BLaER1 treated with 17β-estradiol and CSF1 and Interleukin-3, amounts not matched to agents 10 nM and 100 nM (cell line): Measurements from ENCODE around the gene MGRN1.
A peak's percentile ranks its signal among the peaks of the same experiment; 100 is the strongest.

Experiments used
- H3K27ac ChIP-seq, 11 experiments: shearing (Covaris generic); formaldehyde crosslinking; 2 replicates each; pipeline ENCODE4 v1.8.1; 2022
- H3K27me3 ChIP-seq, 11 experiments: shearing (Covaris generic); formaldehyde crosslinking; 2 replicates each; pipeline ENCODE4 v1.8.1; 2022
- H3K36me3 ChIP-seq, 11 experiments: shearing (Covaris generic); formaldehyde crosslinking; 2 replicates each; pipeline ENCODE4 v1.8.1; 2022
- H3K4me1 ChIP-seq, 10 experiments: shearing (Covaris generic); formaldehyde crosslinking; 2 replicates each; pipeline ENCODE4 v1.8.1; 2022
- H3K4me2 ChIP-seq, 11 experiments: shearing (Covaris generic); formaldehyde crosslinking; 2 replicates each; pipeline ENCODE4 v1.8.1; 2022
- H3K4me3 ChIP-seq, 10 experiments: shearing (Covaris generic); formaldehyde crosslinking; 2 replicates each; pipeline ENCODE4 v1.8.1; 2022
- H3K9ac ChIP-seq, 11 experiments: shearing (Covaris generic); formaldehyde crosslinking; 2 replicates each; pipeline ENCODE4 v1.8.1; 2022
- H3K9me3 ChIP-seq, 11 experiments: shearing (Covaris generic); formaldehyde crosslinking; replicated peaks in 1 of 11; 2 replicates each; pipeline ENCODE4 v1.8.1; 2022
- H4K20me1 ChIP-seq, 11 experiments: shearing (Covaris generic); formaldehyde crosslinking; 2 replicates each; pipeline ENCODE4 v1.8.1; 2022
- Cebpa-rat ChIP-seq, 11 experiments: shearing (Covaris generic); IDR thresholded peaks; 2 replicates each; pipeline ENCODE4 v1.8.1; 2022

The MGRN1 gene

GRCh38 chr16:4693956-4694641 is 69.5 kb downstream of the MGRN1 start:
- peaks cover 33 to 57% (median 44%) of the 10 kb centered on the region in 11 experiments for H3K36me3 ChIP-seq
- H3K9ac ChIP-seq: peak overlapping the region; percentile 86 to 93 (median 88)
- no peak for TF ChIP-seq Cebpa-rat (IDR thresholded peaks at IDR 0.05)
- H3K27me3 ChIP-seq: no peaks in the 10 kb centered on the region
- no peaks in the 10 kb centered on the region for H3K9me3 ChIP-seq
- H3K27ac ChIP-seq: peak overlapping the region; percentile 43 to 91 (median 84); a peak in 21 of 22 replicates
- peaks cover 27 to 84% (median 49%) of the 10 kb centered on the region in 11 experiments; a peak in 21 of 22 replicates for H4K20me1 ChIP-seq
- peak overlapping the region; percentile 75 to 97 (median 89) for H3K4me2 ChIP-seq
- H3K4me1 ChIP-seq: peaks cover 49 to 63% (median 57%) of the 10 kb centered on the region in 10 experiments
- peak overlapping the region; percentile 83 to 99 (median 94) for H3K4me3 ChIP-seq

GRCh38 chr16:4694642-4695451 is 70.2 kb downstream of the MGRN1 start:
- peak overlapping the region in 4 of 11 experiments; percentile 8 to 44 (median 22); a peak in 3 of 22 replicates for H3K27ac ChIP-seq
- no peak for TF ChIP-seq Cebpa-rat (IDR thresholded peaks at IDR 0.05)

GRCh38 chr16:4695473-4696171 is 71.0 kb downstream of the MGRN1 start:
- Histone ChIP-seq H3K4me1 (peaks cover 34 to 48% (median 42%) of the 10 kb centered on the region in 10 experiments), H3K27me3 (no peaks in the 10 kb centered on the region), H3K36me3 (peaks cover 46 to 60% (median 57%) of the 10 kb centered on the region in 11 experiments), H3K4me3 (peak overlapping the region in 6 of 10 experiments; percentile 86 to 99 (median 96); a peak in 6 of 20 replicates), H3K9ac (peak overlapping the region in 8 of 11 experiments; percentile 86 to 93 (median 90); a peak in 15 of 22 replicates), H4K20me1 (peaks cover 13 to 77% (median 39%) of the 10 kb centered on the region in 11 experiments; a peak in 21 of 22 replicates), H3K4me2 (peak overlapping the region; percentile 75 to 97 (median 89); a peak in 20 of 22 replicates), H3K27ac (peak overlapping the region in 2 of 11 experiments; percentile 18 to 44; a peak in 1 of 22 replicates), H3K9me3 (no peaks in the 10 kb centered on the region)
- no peak for TF ChIP-seq Cebpa-rat (IDR thresholded peaks at IDR 0.05)

More at GRCh38 chr16:4694642-4695451, 70.2 kb downstream of the MGRN1 start:
- peaks cover 19 to 79% (median 42%) of the 10 kb centered on the region in 11 experiments; a peak in 21 of 22 replicates for H4K20me1 ChIP-seq
- H3K9ac ChIP-seq: peak overlapping the region; percentile 86 to 93 (median 88); a peak in 19 of 22 replicates
- no peaks in the 10 kb centered on the region for H3K27me3 ChIP-seq
- peak overlapping the region; percentile 83 to 99 (median 94); a peak in 19 of 20 replicates for H3K4me3 ChIP-seq
- H3K9me3 ChIP-seq: no peaks in the 10 kb centered on the region
- H3K4me2 ChIP-seq: peak overlapping the region; percentile 75 to 97 (median 89)
- peaks cover 39 to 57% (median 51%) of the 10 kb centered on the region in 11 experiments for H3K36me3 ChIP-seq
- H3K4me1 ChIP-seq: peaks cover 41 to 55% (median 50%) of the 10 kb centered on the region in 10 experiments

GRCh38 chr16:4696172-4696904 is 71.7 kb downstream of the MGRN1 start:
- Histone ChIP-seq H3K27me3 (no peaks in the 10 kb centered on the region), H3K9ac (peak overlapping the region in 6 of 11 experiments; percentile 8 to 91 (median 89); a peak in 7 of 22 replicates), H3K36me3 (peaks cover 53 to 67% (median 64%) of the 10 kb centered on the region in 11 experiments), H4K20me1 (peaks cover 8 to 74% (median 39%) of the 10 kb centered on the region in 11 experiments; a peak in 21 of 22 replicates), H3K9me3 (no peaks in the 10 kb centered on the region), H3K27ac (no peak overlapping the region), H3K4me3 (no peak overlapping the region), H3K4me2 (peak overlapping the region in 8 of 11 experiments; percentile 21 to 97 (median 88); a peak in 9 of 22 replicates), H3K4me1 (peaks cover 28 to 42% (median 36%) of the 10 kb centered on the region in 10 experiments)
- no peak for TF ChIP-seq Cebpa-rat (IDR thresholded peaks at IDR 0.05)

- Histone ChIP-seq H3K9ac (0 out of 22 replicates have a peak overlapping the region, but pooled peaks of 2 of the 11 experiments have one; percentile 9 to 13), H3K27me3 (no peaks in the 10 kb centered on the region), H3K4me1 (peaks cover 20 to 33% (median 28%) of the 10 kb centered on the region in 10 experiments), H3K4me3 (no peak overlapping the region), H3K4me2 (no peak overlapping the region), H3K27ac (no peak overlapping the region), H4K20me1 (peaks cover 5 to 66% (median 39%) of the 10 kb centered on the region in 11 experiments; a peak in 21 of 22 replicates), H3K36me3 (peaks cover 61 to 75% (median 73%) of the 10 kb centered on the region in 11 experiments), H3K9me3 (no peaks in the 10 kb centered on the region)
- TF ChIP-seq Cebpa-rat (IDR thresholded peaks at IDR 0.05): no peak
These were observed 72.5 kb downstream of the MGRN1 start for GRCh38 chr16:4696905-4697847.

- Histone ChIP-seq H3K27ac (no peak overlapping the region), H3K4me1 (peaks cover 13 to 26% (median 21%) of the 10 kb centered on the region in 10 experiments), H3K9ac (0 out of 22 replicates have a peak overlapping the region, but pooled peaks of 1 of the 11 experiments have one; percentile 9), H3K36me3 (peaks cover 63 to 82% (median 80%) of the 10 kb centered on the region in 11 experiments), H3K27me3 (no peaks in the 10 kb centered on the region), H3K4me3 (no peak overlapping the region), H3K4me2 (no peak overlapping the region), H3K9me3 (no peaks in the 10 kb centered on the region), H4K20me1 (peaks cover 5 to 59% (median 39%) of the 10 kb centered on the region in 11 experiments; a peak in 20 of 22 replicates)
- no peak for TF ChIP-seq Cebpa-rat (IDR thresholded peaks at IDR 0.05)
These were observed 73.2 kb downstream of the MGRN1 start for GRCh38 chr16:4697848-4698291.
